ACHN (cell line): ENCODE measurements around the gene HIVEP2.

Experiments
- DNase-seq: peaks from one replicate; pipeline ENCODE4 v3.0.0-alpha.2; 2015
- in situ Hi-C: cut with HindIII; loops from 2 replicates; pipeline ENCODE4 v1.10.0; 2017; ENCODE audit warnings: low sequenced_read_pairs, low pct_ligation_motif_present, low pct_unique_long_range_greater_than_20kb

The HIVEP2 gene

DNA sequence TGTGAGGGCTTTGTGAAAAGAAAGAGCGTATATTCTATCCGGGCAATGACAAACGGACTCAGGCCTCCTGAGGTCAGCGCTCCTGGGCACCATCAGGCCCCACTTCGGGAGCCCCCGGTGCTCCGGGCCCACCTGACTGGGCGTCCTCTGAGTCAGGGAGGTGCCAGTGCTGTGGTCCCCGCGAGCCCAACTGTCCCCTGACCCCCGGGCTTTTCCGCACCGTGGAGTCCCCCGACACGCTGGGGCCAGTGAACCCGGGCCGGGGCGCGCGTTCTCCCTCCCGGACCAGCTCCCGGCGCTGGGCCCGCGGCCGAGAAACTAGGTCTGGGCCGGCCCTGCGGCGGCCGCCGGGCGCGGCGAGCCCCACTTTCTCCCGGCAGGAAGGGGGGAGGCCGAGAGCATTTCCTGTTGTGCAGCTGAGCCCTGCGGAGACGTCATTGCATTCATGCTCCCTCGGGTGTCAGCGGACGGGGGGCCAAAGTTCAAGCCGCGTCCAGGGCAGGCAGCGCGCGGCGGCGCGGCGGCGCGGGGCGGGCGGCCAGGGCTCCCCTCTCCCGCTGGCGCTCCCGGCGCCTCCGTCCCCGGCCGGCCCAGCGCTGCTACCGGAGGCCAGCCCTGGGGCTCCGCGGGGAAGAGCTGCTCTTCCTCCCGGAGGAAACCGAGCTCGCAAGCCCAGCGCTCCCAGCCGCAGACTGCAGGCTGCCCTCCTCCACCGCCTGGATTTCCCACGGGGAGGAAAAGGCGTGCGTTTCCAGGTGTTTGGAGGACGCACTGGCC, 18.3 kb downstream of the HIVEP2 start:
- in situ Hi-C loops, result no loop called here
- peak; percentile 77 for DNase-seq

DNA sequence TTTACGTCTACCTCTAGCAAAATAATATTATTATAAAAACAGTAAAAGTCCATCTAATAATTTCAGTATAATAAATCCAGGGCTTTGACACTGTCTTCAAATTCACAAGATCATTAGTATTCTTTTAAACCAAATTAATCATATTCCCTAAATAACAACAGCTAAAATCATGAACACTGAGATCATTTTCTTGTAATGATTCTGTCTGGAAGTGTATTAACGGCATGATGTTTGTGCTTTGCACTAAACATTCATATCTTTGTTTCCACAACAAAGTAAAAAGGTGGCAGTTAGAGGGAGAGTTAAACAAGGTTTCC, 18.8 kb downstream of the HIVEP2 start:
- in situ Hi-C loops, result no loop called here
- no peak for DNase-seq

DNA sequence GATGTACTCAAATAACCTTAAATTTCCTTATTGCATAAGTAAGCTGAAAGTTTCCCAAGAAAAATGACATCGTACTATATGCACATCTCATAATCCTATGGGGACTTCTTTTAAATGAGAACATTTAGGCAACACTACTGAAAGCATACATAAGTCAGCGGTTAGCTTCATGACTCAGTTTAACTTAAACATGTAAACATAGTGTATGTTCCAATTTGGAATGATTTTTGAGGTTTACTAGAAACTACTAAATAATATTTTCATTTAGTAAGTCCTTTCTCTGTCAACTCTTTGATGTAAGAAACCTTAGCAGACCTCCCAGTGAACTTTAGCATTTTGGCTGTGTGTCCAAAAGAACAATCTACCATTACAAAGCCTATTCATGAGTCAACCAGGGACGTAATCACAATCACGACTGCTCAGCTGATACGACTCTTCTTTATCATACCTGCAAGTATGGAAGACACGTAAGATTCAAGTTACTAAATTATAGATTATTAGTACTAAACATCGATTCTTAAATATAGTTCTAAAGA, 19.3 kb downstream of the HIVEP2 start:
- no peak for DNase-seq
- in situ Hi-C loops, result no loop called here

DNA sequence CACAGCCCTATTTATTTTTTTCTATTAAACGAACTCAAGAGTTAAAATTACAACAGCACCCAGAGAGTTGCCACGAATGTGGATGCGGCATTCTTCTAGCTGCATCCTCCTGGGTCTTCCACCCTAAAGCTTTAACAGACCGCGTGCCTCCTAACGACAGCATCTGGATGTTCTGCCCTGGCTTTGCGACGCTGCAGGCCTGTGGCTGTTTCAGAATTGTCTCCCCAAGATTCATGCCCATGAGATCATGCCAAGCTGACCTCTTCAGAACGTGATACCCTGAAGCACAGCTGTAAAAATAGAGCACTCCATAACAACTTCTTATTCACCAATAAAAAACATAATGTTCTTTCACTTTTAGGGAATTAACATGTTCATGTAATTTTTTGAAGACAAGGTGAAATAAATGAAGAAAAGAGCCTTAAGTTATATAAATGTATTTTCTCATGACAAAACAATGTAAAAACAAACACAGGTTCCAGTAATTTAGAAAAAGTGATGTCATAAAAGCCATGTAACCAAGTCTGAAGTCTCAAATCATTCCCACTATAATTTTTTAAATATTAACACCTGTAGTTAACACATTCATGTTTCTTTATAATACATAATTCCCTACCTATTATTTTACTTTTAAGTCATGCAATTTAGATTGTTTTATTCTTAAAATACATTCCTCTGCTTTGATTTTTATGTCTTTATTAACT, 26.5 kb downstream of the HIVEP2 start:
- in situ Hi-C loops, result no loop called here
- DNase-seq, result no peak

DNA sequence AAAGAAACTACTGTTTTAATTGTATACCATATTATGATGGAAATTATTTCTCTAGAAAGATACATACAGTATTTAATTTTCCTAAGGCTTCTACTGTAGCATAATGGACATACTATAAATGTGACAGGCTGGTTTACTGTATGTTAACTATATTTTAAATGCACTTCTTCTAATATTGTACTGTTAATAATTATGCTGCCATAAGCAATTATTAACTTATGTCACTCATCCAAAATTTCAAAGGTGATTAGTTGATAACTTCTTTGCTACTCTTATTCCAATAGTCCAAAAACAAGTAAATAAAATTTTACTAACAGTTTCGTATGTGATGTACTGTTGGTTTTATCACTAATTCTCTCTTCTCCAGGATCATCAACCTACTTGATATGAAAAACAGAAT, 28.1 kb downstream of the HIVEP2 start:
- DNase-seq, result no peak
- in situ Hi-C loops, result no loop called here

DNA sequence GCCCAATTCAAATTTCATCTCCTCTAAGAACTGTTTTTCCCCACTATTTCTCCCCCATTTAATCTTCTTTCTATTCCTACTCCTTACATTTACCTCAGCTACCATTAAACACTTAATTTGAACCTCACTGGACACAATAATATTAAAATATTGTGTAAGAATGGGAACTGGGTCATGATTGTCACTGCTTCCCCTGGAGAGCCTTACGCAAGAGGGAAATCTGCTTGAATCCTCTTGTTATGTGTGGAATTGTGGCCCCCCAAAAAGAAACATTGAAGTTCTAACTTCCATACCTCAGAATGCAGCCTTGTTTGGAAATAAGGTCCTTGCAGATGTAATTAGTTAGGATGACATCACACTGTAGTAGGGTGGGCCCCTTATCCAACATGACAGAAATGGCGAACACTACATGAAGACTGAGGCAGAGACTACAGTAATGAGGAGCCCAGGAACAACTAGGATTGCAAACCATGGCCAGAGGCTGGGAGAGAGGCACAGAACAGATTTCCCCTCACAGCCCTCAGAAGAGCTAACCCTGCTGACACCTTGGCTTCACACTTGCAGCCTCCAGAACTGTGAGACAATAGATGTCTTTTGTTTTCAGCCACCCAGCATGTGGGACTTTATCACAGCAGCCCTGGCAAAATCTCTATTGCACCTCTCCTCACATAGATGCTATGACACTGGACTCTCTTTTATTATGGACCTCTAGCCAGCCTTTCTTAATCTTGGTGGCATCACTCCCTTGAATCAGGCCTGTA, 29.9 kb downstream of the HIVEP2 start:
- no peak for DNase-seq
- in situ Hi-C loops, result no loop called here

DNA sequence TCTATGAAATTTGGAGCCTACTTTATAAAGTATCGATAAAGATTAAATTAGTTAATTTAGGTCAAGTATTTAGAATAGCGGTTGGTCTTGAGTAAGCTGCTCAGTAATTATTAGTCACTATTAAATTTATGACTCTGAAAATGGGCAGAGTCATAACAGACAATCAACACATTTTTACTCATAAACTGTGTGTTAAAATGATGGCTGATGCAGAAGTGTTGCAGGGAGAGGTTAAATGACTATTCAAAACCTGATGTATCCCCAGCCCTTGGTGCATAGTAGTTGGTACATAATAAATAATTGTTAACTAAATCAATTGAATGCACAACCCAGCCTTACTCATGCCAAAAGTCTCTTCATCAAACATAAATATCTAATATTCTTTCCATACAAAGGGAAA, 30.6 kb downstream of the HIVEP2 start:
- no peak for DNase-seq
- in situ Hi-C loops, result no loop called here

DNA sequence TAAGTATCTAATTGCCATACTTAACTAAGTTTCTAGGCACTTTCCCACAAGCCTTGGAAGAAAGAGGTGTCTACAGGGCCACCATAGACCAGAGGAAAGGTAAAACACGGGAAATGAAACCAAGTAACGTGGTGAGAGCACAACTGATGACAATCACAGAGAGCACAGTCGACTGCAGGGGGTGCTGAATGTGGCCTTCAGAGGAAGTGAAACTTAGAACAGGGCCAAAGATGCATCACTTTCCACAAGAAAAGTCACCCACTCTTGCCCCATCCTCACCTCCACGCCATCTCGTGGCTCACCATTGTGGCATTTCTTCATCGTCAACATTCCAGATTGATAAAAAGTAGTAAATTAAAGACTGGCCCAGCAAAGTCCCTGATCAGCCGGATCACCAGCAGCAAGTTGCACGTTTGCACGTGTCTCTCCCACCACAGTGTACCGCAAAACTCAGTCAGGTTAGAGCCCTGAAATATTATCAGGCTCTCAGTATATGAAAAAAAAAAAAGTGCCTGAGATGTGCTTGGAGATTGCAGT, 31.4 kb downstream of the HIVEP2 start:
- DNase-seq, result no peak
- in situ Hi-C loops, result no loop called here

DNA sequence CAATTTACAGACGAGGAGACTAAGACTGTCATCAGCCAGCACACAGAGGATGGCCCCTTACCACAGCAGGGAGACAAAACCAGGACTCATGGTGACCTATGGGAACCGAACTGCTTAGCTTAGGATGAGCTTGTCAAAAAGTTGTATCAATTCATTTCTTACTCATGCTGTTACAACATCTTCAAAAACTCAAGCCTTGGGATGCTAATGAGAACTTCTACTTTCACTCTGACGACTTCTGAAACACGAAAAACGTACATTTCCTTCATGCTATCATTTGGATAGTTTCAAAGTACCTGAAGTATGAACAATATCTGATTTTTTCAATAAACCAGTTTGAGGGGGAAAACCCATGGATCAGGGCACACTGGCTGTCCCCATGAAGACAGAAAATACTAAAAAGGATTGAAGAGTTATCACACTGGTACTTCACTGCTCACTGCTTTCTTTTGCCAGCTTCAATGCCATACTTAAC, 31.9 kb downstream of the HIVEP2 start:
- no peak for DNase-seq
- in situ Hi-C loops, result no loop called here

DNA sequence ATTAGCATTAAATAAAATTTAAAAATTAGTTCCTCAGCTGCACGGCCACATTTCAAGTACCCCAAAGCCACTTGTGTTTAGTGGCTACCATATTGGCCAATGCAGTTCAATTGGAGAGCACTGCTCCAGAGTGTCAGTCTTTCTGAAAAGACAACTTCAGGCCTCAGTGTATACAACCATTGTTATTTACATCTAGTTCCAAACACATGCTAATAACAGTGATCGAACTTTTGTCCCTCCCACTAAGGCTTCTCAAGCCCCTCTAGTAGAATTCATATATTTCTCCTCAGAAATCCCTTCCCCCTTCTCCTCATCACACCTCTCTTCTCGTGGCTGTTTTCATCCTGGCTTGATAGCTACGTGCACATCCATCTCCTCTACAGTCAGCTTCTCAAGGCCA, 32.9 kb downstream of the HIVEP2 start:
- no peak for DNase-seq
- in situ Hi-C loops, result no loop called here

DNA sequence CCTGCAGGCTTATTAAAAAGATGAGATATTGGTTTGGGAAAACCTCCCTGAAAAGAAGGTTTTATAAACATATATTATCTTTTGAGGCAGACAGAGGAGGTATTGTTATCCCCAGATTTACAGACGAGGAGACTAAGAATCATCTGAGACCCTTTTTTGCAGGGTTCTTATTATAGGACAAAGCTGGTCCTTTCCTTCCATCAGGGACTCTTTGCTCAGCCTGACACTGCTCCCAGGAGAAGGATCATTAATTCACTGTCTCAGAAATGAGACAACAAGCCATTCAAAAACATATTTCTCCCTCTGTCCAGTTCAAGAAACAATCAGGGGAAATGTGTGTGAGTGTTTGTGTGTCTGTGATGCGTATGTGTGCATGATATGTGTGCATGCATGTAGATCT, 33.5 kb downstream of the HIVEP2 start:
- no peak for DNase-seq
- in situ Hi-C loops, result no loop called here

DNA sequence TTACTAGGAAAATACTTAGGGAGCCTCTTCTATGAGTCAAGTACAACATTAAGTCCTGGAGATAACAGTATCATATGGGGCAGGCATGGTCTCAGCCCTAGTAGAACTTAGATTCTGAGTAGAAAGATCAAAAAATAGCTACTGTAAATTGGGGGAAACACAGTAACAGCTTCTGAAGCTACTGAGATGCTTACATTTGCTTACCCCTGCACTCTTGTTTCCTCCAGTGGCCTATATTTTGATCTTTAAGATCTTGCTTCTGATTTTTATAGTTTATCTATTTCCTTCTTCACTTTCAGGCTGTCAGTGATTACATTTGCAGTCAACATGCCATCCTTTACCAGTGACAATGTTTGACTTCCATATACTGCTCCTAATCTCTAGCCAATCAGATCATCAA, 35.3 kb downstream of the HIVEP2 start:
- no peak for DNase-seq
- in situ Hi-C loops, result no loop called here

DNA sequence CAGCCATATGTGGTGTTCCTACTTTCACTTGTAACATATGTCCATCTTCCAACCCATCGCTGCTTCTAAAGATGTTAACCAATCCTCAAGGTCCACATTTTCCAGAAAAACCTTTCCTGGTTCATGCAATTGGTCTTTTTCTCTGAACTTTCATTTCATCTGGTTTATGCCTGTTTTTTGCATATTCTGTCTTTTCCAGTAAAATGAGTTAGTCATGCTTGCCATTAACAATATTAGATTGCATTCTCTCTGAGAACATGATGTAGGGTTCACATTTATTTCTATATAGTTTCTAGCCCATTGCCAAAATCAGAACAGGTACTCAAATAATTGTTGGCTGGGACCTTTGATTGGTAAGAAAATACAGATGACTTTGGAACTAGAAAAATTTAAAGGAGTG, 36.7 kb downstream of the HIVEP2 start:
- DNase-seq, result no peak
- in situ Hi-C loops, result no loop called here

DNA sequence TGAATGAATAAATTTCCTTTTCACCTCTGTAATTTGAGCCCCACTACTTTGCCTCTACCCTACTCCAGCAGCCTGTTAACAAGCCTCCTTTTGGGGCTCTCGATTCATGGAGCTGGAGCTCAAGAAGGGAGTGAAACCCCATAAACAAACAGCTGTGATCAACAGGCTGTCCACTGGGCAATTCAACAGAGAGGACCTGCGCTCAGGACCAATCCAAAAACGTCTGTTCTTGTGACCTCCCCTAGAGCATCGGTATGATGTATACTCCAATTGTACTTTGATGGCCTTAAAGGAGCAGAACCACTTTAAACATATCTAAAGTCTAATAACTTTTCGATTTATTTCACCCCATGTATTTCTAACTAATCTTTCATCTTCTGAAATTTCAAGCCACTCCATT, 37.4 kb downstream of the HIVEP2 start:
- no peak for DNase-seq
- in situ Hi-C loops, result no loop called here

DNA sequence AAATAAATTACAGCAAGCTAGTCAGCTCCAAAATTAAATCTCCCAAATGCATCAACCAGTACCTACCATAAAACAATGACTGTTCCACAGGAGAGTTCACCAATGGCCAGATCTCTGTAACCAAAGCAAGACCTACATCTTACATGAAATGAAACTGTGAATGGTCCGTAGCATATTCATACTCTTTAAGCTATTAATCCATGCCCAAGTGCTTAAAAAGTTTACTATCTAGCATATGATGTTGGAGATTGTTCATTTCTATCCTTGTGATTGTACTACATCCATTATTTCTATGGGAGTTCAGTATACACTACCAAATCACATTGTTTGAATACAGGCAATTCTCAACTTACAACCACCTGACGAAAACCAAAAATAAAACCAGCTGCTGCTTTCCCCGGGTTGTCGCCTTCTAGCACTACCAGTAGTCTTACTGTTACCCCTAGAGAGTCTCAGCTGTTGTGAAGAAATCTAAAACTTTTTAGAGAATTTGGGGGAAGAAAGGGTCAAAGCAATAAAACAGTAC, 38.0 kb downstream of the HIVEP2 start:
- in situ Hi-C loops, result no loop called here
- DNase-seq, result no peak

DNA sequence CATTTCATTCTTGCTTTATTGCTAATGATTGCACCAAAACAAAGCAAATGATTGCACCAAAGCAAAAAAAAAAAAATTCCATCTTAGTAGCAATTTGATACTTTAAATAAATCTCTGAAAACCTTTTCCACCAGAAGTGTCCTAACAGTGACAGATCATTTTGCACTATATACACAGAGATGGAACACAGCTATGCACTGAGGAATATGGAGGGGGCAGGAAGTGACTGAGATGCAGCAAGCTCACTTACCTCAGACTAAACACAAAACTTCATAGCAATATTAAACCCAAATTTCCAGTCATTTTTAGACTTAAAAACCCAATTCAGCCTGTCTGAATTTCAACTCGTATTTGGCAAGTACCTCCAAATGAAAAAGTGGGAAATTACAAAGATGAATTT, 41.2 kb downstream of the HIVEP2 start:
- DNase-seq, result peak; percentile 34
- in situ Hi-C loops, result no loop called here

DNA sequence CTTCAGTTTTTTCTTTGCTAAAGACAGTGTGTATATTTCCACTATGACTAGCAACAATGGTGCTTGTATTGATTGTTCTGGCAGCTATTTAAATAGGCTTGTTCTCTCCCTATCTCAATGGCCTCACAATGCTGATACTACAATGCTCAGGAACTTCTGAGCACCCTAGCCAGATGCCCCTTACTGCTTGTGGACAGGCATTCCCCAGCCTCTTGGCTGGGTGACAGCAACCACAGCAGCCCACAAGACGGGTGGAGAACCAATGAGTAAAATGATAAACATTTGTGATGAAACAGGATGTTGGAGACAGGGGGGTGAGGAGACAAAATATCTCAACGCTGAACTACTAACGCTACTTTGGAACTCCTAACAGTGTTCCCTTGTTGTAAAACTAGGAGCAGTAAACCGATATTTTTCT, 42.3 kb downstream of the HIVEP2 start:
- peak; percentile 96 for DNase-seq
- in situ Hi-C loops, result no loop called here

DNA sequence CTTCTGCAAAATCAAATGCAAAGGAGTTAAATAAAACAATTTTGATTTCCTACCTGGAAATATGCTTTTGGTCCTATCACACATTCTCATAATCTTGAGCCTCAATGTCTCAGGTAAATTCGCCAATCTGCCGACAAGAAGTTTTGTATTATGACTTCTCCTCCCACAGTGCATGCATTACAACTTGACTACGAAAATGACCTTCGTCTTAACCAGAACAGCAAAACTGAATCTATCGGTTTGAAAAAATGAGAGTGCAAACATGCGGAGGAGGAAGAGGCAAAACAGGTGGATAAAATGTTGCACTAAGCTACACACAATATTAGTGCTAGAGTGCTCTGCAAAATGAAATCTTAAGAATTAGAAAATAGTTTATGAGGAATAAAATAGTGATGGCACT, 43.4 kb downstream of the HIVEP2 start:
- DNase-seq, result no peak
- in situ Hi-C loops, result no loop called here
